Measurements from ENCODE around the gene METTL16. TPM values are rescaled to one million over a fixed set of nuclear protein-coding genes. Genes with fewer than 3 reads are reported as not detected.

METTL16 gene
- total RNA-seq, 1 donor from 2014 or later: 32.0 TPM

DNA sequence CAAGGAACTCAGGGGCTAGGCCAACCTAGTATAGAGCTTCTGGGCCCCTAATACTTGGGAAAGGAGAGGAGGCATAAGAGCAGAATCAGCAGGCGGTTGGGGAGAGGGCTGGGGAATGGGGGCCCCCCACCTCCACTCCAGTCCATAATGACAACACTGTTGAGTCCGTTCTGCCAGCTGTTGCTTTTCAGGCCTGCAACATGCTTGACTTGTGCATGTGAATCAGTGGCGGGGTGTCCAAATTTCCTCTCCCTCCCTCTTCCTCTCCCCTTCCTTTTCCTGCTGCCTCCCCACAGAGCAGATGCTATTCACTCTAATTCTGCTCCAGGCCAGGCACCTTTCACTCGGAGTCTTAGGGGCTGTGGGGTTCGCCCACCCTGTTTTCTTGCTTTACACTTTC is 142.6 kb downstream of the METTL16 start:
- Histone ChIP-seq H3K4me3 (no peak overlapping the region), H3K27ac (no peak overlapping the region), H3K9me3 (no peaks in the 10 kb centered on the region), H3K36me3 (peaks cover 69% of the 10 kb centered on the region), H3K4me1 (peaks cover 3% of the 10 kb centered on the region), H3K27me3 (ENCODE audit: low read depth) (no peaks in the 10 kb centered on the region)
- TF ChIP-seq, protein P1, sequence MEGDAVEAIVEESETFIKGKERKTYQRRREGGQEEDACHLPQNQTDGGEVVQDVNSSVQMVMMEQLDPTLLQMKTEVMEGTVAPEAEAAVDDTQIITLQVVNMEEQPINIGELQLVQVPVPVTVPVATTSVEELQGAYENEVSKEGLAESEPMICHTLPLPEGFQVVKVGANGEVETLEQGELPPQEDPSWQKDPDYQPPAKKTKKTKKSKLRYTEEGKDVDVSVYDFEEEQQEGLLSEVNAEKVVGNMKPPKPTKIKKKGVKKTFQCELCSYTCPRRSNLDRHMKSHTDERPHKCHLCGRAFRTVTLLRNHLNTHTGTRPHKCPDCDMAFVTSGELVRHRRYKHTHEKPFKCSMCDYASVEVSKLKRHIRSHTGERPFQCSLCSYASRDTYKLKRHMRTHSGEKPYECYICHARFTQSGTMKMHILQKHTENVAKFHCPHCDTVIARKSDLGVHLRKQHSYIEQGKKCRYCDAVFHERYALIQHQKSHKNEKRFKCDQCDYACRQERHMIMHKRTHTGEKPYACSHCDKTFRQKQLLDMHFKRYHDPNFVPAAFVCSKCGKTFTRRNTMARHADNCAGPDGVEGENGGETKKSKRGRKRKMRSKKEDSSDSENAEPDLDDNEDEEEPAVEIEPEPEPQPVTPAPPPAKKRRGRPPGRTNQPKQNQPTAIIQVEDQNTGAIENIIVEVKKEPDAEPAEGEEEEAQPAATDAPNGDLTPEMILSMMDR (IDR thresholded peaks at IDR 0.05): no peak
- DNase-seq (no peak), ATAC-seq (no peak)
- intact Hi-C loops (cut with DNase I): no loop called here

DNA sequence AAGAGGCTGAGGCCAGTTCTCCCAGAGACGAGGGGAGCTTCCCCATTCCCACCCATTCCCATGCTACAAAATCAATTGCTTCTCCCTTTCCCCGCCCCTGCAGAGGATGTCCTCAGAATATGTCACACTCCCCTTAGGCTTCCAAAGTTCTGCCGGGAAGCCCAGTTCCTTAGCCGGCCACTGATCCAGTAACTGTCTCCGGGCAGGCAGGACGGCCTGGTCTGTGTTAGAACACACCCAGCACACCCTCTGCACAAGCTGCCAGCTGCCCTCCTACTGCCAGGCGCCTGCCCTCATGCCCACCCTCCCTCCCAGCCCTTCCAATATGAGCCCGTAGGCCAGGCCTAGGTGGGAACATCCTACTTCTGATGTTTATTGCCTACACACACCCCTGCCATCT is 143.3 kb downstream of the METTL16 start:
- DNase-seq: no peak
- H3K36me3 ChIP-seq: peaks cover 68% of the 10 kb centered on the region
- intact Hi-C loops (cut with DNase I): no loop called here

DNA sequence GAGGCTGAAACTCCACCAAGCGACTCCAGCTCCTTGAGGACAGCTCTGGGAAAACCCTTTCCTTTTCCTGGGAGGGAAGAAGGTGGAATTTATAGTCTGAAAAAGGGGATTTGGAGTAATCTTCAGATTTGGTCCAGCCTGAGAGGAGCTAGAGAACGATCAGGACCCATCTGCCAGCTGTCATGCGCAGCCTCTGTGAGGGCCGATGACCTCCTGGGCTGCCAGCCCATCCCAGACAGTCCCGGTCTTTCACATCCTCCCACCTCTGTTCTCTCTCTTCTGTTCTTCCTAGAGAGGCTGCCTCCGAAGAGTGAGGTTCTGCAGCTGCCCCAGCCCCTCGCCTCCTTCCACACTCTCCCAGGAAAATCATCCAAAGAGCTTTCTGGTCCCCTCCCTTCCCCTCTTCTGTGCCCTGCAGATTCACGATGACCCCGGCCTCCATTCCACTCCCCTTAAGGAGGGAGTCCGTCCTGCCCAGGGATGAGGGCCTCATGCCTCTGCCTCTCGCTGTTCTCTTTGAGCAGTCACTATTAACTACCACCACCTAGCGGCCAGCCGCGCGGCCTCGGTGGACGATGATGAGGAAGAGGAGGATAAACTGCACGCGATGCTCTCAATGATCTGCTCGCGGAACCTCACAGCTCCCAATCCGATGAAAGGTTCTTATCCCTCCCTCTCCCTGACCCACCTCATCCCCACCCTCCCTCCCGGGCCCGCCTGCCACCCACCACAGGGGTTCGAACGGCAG is 144.8 kb downstream of the METTL16 start:
- no peak overlapping the region for H3K4me3 ChIP-seq
- H3K9me3 ChIP-seq: no peaks in the 10 kb centered on the region
- ATAC-seq (no peak), DNase-seq (no peak)
- TF ChIP-seq, protein P1 (IDR thresholded peaks at IDR 0.05): no peak
- peaks cover 63% of the 10 kb centered on the region for H3K36me3 ChIP-seq
- H3K4me1 ChIP-seq: peaks cover 7% of the 10 kb centered on the region
- no peak overlapping the region for H3K27ac ChIP-seq
- H3K27me3 ChIP-seq (ENCODE audit: low read depth): no peaks in the 10 kb centered on the region
- intact Hi-C loops (cut with DNase I): no loop called here

More for the DNA sequence above, 143.3 kb downstream of the METTL16 start:
- no peak overlapping the region for H3K4me3 ChIP-seq
- TF ChIP-seq, protein P1 (IDR thresholded peaks at IDR 0.05): no peak
- no peak overlapping the region for H3K27ac ChIP-seq
- H3K27me3 ChIP-seq (ENCODE audit: low read depth): no peaks in the 10 kb centered on the region
- no peak for ATAC-seq
- H3K4me1 ChIP-seq: peaks cover 7% of the 10 kb centered on the region
- H3K9me3 ChIP-seq: no peaks in the 10 kb centered on the region

Other genes with a start within 250 kb of the METTL16 start
- gene SMG6, start 208.1 kb downstream of the METTL16 start, total RNA-seq: 33.8 TPM
- 12.2 TPM for gene SRR, start 207.9 kb downstream of the METTL16 start, total RNA-seq
- gene TSR1, start 175.4 kb downstream of the METTL16 start, total RNA-seq: 18.8 TPM
- gene SGSM2, start 174.4 kb downstream of the METTL16 start, total RNA-seq: 55.4 TPM
- gene MNT, start 110.8 kb downstream of the METTL16 start, total RNA-seq: 32.6 TPM
- gene PAFAH1B1, start 81.8 kb upstream of the METTL16 start, total RNA-seq: 129 TPM
- 48.8 TPM for gene CLUH, start 199.9 kb upstream of the METTL16 start, total RNA-seq
- gene CCDC92B, start 237.8 kb upstream of the METTL16 start, total RNA-seq: 0.12 TPM